WTC11 (cell line): Measurements from ENCODE around the gene CGNL1. TPM values are rescaled to one million over a fixed set of nuclear protein-coding genes. Genes with fewer than 3 reads are reported as not detected.

ENCODE experiments used
- ATAC-seq: fragments of 200-7000 bp; cut with Tn5 transposase; 2 replicates; pipeline ENCODE4 v1.10.0; 2021; ENCODE audit warnings: mild to moderate bottlenecking, moderate library complexity
- CTCF ChIA-PET: fragments of 300-600 bp; sonication (Branson Sonifier 250); formaldehyde crosslinking; loops from one replicate; lab custom pipeline; 2021; ENCODE audit warnings: antibody characterized with exemption; lab: Charles Lee
- POLR2A ChIA-PET: fragments of 350-600 bp; sonication (Branson Sonifier 250); formaldehyde crosslinking; loops from one replicate; lab custom pipeline; 2021; ENCODE audit warnings: antibody characterized with exemption; lab: Charles Lee
- DNase-seq: peaks from one replicate; pipeline ENCODE4 v3.0.0; 2021; ENCODE audit warnings: low spot score
- H3K27ac Mint-ChIP-seq: 2 replicates; pipeline ENCODE4 v1.8.0; 2021; ENCODE audit warnings: mixed read lengths
- H3K27me3 Mint-ChIP-seq: 2 replicates; pipeline ENCODE4 v1.8.0; 2021; ENCODE audit warnings: low read depth, mild to moderate bottlenecking, moderate library complexity, mixed read lengths
- H3K36me3 Mint-ChIP-seq: 2 replicates; pipeline ENCODE4 v1.8.0; 2021; ENCODE audit warnings: mixed read lengths
- H3K4me1 Mint-ChIP-seq: 2 replicates; pipeline ENCODE4 v1.8.0; 2022; ENCODE audit warnings: mixed read lengths
- H3K4me3 Mint-ChIP-seq: 2 replicates; pipeline ENCODE4 v1.8.0; 2021; ENCODE audit warnings: mild to moderate bottlenecking, moderate library complexity, mixed read lengths
- H3K9me3 Mint-ChIP-seq: 2 replicates; pipeline ENCODE4 v1.8.0; 2021; ENCODE audit warnings: mixed read lengths
- CREM ChIP-seq: sonication (generic); formaldehyde crosslinking; IDR thresholded peaks from 2 replicates; pipeline ENCODE4 v1.8.1; 2022; ENCODE audit warnings: mild to moderate bottlenecking, missing genetic modification reagents, moderate library complexity
- ELF4 ChIP-seq: sonication (generic); formaldehyde crosslinking; IDR thresholded peaks from 2 replicates; pipeline ENCODE4 v1.8.1; 2022; ENCODE audit warnings: low read depth, mild to moderate bottlenecking, moderate library complexity, missing genetic modification reagents
- ERG ChIP-seq: fragments of 250-450 bp; sonication (Bioruptor Pico); IDR thresholded peaks from 2 replicates; pipeline ENCODE4 v1.8.0; 2021; ENCODE audit warnings: mild to moderate bottlenecking
- ESRRA ChIP-seq: sonication (generic); formaldehyde crosslinking; IDR thresholded peaks from 2 replicates; pipeline ENCODE4 v1.8.1; 2022; ENCODE audit warnings: mild to moderate bottlenecking, missing genetic modification reagents, borderline replicate concordance
- ETV6 ChIP-seq: sonication (generic); formaldehyde crosslinking; IDR thresholded peaks from 2 replicates; pipeline ENCODE4 v1.8.1; 2022; ENCODE audit warnings: mild to moderate bottlenecking, missing genetic modification reagents
- IRF1 ChIP-seq: sonication (generic); formaldehyde crosslinking; IDR thresholded peaks from 2 replicates; pipeline ENCODE4 v1.8.0; 2023; ENCODE audit warnings: missing genetic modification reagents
- JAZF1 ChIP-seq: fragments of 250-450 bp; sonication (Bioruptor Pico); IDR thresholded peaks from 2 replicates; pipeline ENCODE4 v1.9.0; 2021; ENCODE audit warnings: moderate library complexity, mild to moderate bottlenecking, inconsistent platforms
- NFYB ChIP-seq: sonication (generic); formaldehyde crosslinking; conservative IDR thresholded peaks from 2 replicates; pipeline ENCODE4 v1.8.0; 2022; ENCODE audit warnings: low read depth, missing genetic modification reagents
- PRRX2 ChIP-seq: fragments of 250-450 bp; sonication (Bioruptor Pico); IDR thresholded peaks from 2 replicates; pipeline ENCODE4 v1.8.0; 2021; ENCODE audit warnings: mild to moderate bottlenecking
- ZMAT4 ChIP-seq: fragments of 250-450 bp; sonication (Bioruptor Pico); IDR thresholded peaks from 2 replicates; pipeline ENCODE4 v1.9.0; 2021; ENCODE audit warnings: mild to moderate bottlenecking
- ZNF138 ChIP-seq: sonication (generic); formaldehyde crosslinking; conservative IDR thresholded peaks from 2 replicates; pipeline ENCODE4 v1.8.1; 2022; ENCODE audit warnings: mild to moderate bottlenecking, moderate library complexity, missing genetic modification reagents
- ZNF219 ChIP-seq: sonication (generic); formaldehyde crosslinking; IDR thresholded peaks from 2 replicates; pipeline ENCODE4 v1.8.0; 2023; ENCODE audit warnings: missing genetic modification reagents, mild to moderate bottlenecking, borderline replicate concordance
- ZNF671 ChIP-seq: fragments of 250-450 bp; sonication (Bioruptor Pico); IDR thresholded peaks from 2 replicates; pipeline ENCODE4 v1.8.0; 2021; ENCODE audit warnings: mild to moderate bottlenecking
- total RNA-seq: library from RNA; stranded (reverse); gene quantifications from 3 replicates; pipeline ENCODE4 v1.2.3, GENCODE V29; 2021
- TF ChIP-seq, protein P1 (sequence below): sonication (generic); formaldehyde crosslinking; IDR thresholded peaks from 2 replicates; pipeline ENCODE4 v1.8.1; 2023; ENCODE audit warnings: mild to moderate bottlenecking, missing genetic modification reagents, borderline replicate concordance
- TF ChIP-seq, protein P2 (sequence below): sonication (generic); formaldehyde crosslinking; IDR thresholded peaks from 2 replicates; pipeline ENCODE4 v1.8.0; 2023; ENCODE audit warnings: missing genetic modification reagents, mild to moderate bottlenecking, borderline replicate concordance

Gene CGNL1
- total RNA-seq, 1 experiment from 2014 or later = 57.3 TPM

- POLR2A ChIA-PET = no interaction called here
- DNase-seq = no peak
- no peak for ATAC-seq
Measured at GRCh38 chr15:57580428-57580827, 204.1 kb downstream of the CGNL1 start.

More at GRCh38 chr15:57580428-57580827, 204.1 kb downstream of the CGNL1 start:
- H3K4me1 Mint-ChIP-seq = no peaks in the 10 kb centered on the region
- TF ChIP-seq ZMAT4 (CRISPR knock-in tag) = no peak
- TF ChIP-seq ZNF138 (CRISPR knock-in tag) = no peak
- TF ChIP-seq, protein P1, sequence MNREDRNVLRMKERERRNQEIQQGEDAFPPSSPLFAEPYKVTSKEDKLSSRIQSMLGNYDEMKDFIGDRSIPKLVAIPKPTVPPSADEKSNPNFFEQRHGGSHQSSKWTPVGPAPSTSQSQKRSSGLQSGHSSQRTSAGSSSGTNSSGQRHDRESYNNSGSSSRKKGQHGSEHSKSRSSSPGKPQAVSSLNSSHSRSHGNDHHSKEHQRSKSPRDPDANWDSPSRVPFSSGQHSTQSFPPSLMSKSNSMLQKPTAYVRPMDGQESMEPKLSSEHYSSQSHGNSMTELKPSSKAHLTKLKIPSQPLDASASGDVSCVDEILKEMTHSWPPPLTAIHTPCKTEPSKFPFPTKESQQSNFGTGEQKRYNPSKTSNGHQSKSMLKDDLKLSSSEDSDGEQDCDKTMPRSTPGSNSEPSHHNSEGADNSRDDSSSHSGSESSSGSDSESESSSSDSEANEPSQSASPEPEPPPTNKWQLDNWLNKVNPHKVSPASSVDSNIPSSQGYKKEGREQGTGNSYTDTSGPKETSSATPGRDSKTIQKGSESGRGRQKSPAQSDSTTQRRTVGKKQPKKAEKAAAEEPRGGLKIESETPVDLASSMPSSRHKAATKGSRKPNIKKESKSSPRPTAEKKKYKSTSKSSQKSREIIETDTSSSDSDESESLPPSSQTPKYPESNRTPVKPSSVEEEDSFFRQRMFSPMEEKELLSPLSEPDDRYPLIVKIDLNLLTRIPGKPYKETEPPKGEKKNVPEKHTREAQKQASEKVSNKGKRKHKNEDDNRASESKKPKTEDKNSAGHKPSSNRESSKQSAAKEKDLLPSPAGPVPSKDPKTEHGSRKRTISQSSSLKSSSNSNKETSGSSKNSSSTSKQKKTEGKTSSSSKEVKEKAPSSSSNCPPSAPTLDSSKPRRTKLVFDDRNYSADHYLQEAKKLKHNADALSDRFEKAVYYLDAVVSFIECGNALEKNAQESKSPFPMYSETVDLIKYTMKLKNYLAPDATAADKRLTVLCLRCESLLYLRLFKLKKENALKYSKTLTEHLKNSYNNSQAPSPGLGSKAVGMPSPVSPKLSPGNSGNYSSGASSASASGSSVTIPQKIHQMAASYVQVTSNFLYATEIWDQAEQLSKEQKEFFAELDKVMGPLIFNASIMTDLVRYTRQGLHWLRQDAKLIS (CRISPR knock-in tag) = no peak
- TF ChIP-seq JAZF1 (CRISPR knock-in tag) = no peak
- TF ChIP-seq ERG = no peak
- no peak for TF ChIP-seq ETV6
- no peak for TF ChIP-seq PRRX2 (CRISPR knock-in tag)
- TF ChIP-seq ZNF671 = no peak
- TF ChIP-seq ZNF219 (CRISPR knock-in tag) = no peak
- TF ChIP-seq NFYB (CRISPR knock-in tag) = no peak
- no peak for TF ChIP-seq ELF4
- no peak for TF ChIP-seq CREM (CRISPR knock-in tag)
- TF ChIP-seq ESRRA (CRISPR knock-in tag) = no peak
- no peak for TF ChIP-seq IRF1
- TF ChIP-seq, protein P2, sequence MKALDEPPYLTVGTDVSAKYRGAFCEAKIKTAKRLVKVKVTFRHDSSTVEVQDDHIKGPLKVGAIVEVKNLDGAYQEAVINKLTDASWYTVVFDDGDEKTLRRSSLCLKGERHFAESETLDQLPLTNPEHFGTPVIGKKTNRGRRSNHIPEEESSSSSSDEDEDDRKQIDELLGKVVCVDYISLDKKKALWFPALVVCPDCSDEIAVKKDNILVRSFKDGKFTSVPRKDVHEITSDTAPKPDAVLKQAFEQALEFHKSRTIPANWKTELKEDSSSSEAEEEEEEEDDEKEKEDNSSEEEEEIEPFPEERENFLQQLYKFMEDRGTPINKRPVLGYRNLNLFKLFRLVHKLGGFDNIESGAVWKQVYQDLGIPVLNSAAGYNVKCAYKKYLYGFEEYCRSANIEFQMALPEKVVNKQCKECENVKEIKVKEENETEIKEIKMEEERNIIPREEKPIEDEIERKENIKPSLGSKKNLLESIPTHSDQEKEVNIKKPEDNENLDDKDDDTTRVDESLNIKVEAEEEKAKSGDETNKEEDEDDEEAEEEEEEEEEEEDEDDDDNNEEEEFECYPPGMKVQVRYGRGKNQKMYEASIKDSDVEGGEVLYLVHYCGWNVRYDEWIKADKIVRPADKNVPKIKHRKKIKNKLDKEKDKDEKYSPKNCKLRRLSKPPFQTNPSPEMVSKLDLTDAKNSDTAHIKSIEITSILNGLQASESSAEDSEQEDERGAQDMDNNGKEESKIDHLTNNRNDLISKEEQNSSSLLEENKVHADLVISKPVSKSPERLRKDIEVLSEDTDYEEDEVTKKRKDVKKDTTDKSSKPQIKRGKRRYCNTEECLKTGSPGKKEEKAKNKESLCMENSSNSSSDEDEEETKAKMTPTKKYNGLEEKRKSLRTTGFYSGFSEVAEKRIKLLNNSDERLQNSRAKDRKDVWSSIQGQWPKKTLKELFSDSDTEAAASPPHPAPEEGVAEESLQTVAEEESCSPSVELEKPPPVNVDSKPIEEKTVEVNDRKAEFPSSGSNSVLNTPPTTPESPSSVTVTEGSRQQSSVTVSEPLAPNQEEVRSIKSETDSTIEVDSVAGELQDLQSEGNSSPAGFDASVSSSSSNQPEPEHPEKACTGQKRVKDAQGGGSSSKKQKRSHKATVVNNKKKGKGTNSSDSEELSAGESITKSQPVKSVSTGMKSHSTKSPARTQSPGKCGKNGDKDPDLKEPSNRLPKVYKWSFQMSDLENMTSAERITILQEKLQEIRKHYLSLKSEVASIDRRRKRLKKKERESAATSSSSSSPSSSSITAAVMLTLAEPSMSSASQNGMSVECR = no peak
- H3K4me3 Mint-ChIP-seq = no peak overlapping the region
- peaks cover 3% of the 10 kb centered on the region; the same call in 1 of the 2 replicates for H3K27me3 Mint-ChIP-seq
- no peak overlapping the region for H3K27ac Mint-ChIP-seq
- CTCF ChIA-PET = interaction anchor here (0.7 to 1.6 kb wide), 5 partner anchors 11 to 171 kb away, joined by 3 to 7 read pairs (median 3); partner anchors contain the start of gene MYZAP
- H3K9me3 Mint-ChIP-seq = peaks cover 14% of the 10 kb centered on the region
- no peaks in the 10 kb centered on the region; the same call in 1 of the 2 replicates for H3K36me3 Mint-ChIP-seq
